Measurements from ENCODE around the gene ERGIC1.

Gene ERGIC1

DNA sequence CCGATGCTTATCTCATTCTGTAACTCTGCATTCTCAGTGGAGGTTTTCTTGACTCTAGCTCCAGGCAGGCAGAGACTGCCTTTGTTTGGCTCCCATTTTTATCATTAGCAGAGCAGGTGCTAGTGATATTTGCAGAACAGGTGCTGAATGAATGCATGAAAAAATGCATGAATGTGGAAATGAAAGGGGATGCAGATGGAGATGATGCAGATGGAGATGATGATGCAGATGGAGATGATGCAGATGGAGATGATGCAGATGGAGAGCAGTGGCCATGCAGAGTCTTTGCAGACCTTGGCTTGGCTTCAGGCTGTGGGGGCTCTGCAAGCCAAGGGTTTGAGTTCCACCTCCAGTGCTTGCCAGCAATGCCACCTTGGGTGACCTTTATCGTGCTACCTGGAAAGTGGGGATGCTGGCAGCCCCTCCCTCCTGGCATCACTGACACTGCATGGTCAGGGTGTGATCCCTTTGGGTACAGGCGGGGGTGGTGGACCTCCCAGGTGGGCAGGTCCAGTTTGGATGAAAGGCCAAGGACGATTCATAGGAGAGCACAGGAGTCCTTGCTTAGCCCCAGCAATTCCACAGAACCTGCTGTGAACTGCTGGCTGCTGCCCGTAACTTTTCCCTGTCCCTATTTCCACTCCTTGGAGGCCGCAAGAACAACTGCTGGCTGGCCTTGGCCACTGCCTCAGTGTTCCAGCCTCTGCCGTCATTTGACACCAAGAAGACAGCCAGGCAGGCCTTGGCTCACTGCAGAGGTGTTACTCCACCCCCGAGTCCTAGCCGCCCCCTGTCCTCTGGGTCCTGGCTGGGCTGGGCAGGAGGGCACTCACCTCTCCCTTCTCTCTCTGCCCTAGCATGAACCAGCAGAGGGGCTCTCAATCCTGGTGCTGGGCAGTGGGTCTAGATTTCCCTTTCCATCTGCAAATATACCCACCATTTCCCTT is 33.0 kb downstream of the ERGIC1 start:
- DNase-seq (ENCODE audit: low read depth), result no peak

DNA sequence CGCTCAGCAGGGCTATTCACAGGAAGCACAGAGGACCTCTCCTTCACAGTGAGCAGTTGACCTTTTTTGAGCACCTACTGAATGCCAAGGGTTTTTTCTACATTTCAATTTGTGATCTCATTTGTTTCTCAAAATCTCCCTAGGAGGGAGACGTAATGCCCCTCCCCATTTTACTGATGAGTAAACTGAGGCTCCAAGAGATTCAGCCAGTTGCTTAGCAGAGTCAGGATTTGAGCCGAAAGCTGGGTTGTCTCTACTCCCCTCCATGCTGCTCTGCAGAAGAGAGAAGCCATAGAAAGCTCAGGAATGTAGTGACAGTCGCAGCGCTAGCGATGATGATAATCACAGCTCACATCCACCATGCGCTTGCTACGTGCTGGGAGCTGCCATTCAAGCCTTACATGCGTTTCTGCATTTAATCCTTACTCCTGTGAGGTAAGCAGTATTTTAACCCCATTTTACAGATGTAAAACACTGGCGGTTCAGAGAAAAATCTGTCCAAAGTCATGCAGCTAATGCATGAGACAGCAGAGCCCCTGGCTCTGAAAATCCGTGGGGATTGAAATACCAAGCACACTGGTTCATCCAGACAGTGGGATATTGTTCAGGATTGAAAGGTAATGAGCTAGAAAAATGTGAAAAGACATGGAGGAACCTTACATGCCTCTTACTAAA is 33.8 kb downstream of the ERGIC1 start:
- no peak for DNase-seq (ENCODE audit: low read depth)

DNA sequence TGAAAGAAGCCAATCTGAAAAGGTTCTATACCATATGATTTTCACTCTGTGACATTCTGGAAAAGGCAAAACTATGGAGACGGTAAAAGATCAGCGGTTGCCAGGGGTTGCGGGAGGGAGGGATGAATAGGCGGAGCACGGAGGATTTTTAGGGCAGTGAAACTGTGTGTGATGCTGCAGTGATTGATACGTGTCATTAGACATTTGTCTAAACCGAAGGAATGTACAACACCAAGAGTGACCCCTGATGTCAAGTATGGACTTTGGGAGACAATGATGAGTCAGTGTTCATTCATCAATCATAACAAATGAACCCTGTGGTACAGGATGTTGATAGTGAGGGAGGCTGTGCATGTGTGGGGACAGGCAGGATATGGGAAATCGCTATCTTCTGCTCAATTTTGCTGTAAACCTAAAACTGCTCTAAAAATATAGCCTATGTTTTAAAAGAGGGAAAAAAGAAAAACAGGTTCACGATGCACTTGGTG is 34.4 kb downstream of the ERGIC1 start:
- peak; percentile 87 for DNase-seq (ENCODE audit: low read depth)

DNA sequence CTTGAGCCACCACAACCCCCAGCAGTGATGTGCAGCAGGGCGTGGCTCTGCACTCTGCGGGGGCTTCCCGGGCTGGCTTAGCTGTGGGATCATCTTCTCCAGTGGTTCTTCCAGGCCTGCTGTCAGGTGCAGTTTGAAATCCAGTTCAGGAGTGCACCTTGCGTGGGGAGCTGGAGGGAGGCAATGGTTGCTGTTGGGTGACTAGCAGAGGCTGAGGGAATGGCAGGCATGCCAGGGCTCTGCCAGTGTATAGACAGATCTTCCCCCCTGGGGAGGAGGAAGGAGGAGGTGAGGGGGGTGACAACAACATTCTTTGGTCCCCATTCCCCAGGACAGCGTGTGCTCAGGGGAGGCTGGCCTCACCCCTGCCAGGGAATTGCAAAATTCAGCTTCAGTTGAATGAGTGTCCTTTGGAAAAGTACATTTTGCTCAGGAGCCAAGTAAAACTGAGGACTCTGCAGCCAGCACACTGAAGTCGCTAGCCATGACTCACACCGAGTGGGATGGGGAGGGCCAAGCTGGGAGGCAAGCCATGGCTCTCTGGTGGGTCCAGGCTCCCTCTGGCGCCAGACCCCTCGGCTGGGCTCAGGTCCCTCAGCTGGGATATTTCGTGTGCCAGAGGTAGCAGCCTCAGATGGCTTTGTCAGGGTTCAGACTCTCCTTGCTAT is 35.0 kb downstream of the ERGIC1 start:
- peak; percentile 97 for DNase-seq (ENCODE audit: low read depth)

DNA sequence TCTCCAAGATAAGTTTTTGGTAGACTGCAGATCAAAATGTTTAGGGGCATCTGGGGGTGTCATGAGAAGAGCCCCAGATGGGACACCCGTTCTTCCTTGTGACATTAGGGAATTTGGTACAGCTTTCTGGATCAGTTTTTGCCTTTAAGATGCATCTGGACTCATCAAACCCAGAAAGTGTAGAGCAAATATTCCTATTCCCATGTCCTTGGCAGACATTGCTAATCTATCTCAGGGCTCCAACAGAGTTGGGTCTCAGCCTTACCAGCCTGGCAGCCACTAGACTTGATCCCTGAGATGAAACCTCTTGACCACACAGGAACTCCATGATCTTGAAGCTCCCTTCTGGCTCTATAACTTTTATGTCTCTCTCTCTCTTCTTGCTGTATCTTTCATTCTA is 35.6 kb downstream of the ERGIC1 start:
- DNase-seq (ENCODE audit: low read depth), result no peak

DNA sequence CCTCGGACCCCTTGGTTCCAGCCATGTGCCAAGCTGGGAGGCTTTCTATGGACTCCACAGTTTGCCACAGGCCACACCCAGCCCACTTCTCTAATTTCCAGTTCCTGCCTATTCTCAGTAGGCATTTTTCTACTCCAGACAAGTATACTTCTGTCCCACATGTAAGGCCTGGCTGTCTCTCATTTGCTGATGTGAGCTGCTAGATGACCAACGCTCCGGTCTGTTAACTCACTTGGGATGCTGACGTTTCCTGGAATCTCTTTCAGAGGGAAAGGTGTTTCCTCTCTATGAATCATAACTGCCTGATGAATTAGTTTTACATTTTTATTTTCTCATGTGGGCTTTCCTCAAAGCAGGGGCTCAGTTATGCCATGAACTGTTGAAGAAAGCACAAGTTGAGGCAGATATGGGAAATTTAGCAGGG is 36.3 kb downstream of the ERGIC1 start:
- DNase-seq (ENCODE audit: low read depth), result peak; percentile 94

DNA sequence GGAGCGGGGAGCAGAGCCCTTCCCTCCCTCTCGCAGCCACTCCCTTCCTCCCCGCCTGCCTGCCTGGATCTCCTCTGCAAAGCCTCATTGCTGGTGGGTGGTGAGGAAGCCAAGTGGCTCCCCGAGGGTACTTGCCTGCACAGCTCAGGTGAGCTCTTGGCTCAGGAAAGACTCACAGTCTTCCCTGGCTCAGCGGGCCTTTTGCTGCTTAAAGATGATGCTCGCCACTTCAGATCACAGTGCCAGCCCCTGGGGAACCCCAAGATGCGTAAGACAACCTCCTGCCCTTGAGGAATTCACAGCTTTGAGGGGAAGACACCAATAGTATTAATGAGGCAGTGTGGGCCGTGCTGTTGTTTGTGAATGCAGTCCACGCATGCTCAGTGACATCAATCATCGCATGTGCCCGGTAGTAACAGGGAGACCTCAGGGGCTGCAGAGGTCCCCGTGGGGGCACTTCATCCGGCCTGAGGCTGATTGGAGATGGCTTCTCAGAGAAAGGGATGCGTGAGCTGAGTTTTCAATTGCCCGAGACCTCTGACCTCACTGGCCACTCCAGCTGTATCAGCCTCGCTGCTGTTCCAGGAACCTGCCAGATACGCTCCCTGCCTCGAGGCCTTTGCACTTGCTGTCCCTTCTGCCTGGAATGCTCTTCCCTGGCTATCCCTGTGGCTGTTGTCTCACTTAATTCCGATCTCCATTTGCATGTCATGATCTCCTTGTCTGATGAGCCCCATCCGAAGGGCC is 36.8 kb downstream of the ERGIC1 start:
- peak; percentile 53 for DNase-seq (ENCODE audit: low read depth)

DNA sequence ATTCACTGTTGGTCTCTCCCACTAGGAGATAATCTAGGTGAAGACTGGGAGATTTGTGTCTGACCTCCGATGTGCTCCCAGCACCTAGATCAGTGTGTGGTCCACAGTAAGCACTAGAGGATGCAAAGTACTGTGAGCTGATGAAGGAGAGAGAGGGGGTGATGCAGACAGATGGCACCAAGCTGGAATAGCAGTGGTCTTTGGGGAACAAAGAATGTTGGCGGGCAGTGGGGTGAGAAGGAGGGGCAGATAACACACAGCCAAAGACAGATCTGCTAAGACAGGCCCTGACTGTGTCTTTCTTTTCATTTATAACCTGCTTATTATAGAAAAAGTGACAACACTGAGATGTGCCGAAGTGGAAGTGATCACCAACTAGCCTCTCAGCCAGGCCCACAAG is 37.5 kb downstream of the ERGIC1 start:
- DNase-seq (ENCODE audit: low read depth), result no peak

DNA sequence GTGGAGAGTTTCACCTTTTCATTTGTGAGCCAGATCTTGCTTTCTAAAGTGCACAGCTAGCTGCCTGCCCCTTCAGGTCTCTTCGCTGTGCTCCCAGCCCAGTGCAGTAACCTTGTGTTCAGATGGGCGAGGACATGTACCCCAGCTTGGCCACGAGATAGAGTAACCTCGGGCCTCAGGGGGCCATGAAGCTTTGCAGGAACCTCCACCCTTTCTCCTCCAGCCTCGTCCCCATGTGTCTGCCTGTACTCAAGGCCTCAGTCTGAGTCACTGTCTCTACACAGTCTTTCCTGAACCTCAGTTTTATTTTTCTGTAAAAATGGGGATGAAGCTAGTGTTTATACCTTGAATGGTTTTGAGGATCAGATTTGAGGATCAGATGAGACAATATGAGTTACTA is 37.9 kb downstream of the ERGIC1 start:
- peak; percentile 47 for DNase-seq (ENCODE audit: low read depth)

DNA sequence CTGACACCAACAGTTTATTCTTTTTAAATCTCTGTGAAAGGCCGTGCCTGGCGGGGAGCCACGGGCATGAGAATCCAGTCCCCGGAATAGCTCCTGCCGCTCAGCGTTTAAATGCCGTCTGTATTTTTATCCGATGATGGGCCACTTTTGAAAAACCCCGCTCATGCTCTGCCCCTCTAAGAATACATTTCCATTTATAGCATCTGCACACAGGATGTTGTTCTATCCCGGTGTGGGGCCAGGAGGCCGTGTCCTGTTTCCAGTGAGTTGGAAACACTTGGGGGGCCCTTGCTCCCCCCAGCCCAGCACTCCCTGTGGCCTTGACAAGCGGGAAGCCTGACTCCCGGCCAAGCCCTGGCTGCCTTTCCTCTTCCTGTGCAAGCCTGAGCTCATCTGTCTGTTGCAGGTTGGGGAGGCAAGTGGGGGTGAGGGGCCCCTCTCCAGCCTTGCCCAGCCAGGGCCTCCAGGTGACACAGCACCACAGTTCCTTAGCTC is 39.0 kb downstream of the ERGIC1 start:
- peak; percentile 88 for DNase-seq (ENCODE audit: low read depth)

DNA sequence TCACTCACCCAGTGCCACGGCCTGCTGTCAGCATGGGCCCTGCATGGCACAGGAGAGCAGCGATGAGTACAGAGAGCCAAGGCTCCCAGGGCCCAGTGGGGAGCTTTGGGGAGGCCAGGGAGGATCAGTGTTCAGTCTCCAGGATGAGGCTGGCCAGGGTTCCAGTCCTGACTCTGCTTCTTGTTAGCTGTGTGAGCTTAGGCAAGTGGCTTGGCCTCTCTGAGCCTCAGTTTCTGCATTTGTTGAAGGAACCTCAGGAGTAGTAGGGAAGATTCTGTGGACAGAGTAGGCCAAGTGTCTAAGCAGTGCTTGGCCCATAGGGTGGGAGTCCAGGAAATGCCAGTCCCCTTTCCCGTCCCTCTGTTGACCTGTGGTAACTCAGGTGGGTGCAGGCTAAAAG is 39.5 kb downstream of the ERGIC1 start:
- no peak for DNase-seq (ENCODE audit: low read depth)

DNA sequence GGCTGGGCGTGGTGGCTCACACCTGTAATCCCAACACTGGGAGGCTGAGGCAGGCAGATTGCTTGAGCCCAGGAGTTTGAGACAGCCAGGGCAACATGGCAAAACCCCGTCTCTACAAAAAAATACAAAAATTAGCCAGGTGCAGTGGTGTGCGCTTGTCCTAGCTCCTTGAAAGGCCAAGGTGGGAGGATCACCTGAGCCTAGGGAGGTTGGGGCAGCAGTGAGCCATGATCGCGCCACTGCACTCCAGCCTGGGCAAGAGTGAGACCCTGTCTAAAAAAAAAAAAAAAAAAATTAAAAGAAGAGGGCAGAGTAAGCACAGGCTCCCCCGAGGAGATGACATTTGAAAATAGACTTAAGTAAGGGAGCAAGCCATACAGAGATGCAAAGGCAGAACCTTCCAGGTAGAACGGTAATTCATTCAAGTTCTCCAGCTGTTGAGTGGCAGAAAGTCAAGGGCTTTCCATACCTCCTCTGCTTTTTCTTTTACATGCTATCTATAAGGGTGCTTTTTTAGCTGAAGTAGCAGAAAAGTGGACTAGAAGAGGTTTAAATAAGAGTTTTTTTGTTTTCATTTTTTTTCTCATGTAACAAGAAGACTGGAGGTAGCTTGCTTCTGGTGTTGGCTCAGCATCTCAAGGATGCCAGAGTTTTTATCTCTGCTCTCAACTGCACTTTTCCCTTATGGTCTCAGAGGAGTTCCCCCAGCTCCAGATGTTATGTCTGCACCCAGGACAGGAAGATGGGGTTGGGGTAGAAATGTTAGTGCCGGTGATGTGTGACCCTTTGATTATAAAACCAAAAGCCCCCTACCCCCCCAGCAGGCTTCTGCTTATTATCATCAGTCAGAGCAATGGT is 40.8 kb downstream of the ERGIC1 start:
- DNase-seq (ENCODE audit: low read depth), result no peak

DNA sequence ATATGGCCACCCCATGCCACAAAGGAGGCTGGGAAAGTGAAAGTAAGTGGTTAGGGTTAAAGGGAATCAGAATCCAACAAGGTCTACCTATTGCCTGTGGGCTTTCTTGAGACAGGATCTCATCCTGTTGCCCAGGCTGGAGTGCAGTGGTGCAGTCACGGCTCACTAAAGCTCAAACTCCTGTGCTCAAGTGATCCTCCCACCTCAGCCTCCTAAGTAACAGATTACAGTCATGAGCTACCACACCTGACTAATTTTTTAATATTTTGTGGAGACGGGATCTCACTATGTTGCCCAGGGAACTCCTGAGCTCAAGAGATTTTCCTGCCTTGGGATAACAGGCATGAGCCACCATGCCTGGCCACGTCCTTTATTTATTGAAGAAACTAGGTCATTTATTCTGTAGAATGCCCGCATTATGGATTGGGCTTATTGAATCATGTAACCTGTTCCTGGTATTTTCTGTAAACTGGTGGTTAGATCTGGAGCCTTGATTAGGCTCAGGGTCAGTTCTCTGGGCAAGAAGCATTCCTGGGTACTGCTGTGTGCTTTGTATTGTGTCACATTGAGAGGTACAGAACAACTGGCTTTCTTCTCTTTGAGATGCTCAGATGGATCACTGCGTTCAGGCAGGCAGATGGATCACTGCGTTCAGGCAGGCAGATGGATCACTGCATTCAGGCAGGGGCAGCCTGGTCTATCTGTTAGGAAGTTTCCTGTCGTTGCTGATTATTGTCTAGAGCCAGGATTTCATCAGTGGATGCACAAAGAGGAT is 41.6 kb downstream of the ERGIC1 start:
- DNase-seq (ENCODE audit: low read depth), result peak; percentile 56

DNA sequence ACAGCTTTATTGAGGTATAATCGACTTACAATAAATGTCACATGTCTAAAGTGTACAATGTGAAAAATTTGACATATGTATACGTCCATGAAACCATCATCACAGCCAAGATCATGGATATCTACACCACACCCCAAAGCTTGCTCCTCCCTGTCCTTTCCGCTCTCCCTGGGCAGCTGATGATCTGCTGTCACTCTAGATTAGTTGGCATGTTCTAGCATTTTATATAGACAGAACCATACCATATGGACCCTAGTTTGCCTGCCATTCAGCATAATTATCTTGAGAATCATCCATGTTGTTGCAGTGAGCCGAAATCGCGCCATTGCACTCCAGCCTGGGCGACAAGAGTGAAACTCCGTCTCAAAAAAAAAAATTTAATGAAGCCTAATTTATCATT is 42.5 kb downstream of the ERGIC1 start:
- DNase-seq (ENCODE audit: low read depth), result no peak

DNA sequence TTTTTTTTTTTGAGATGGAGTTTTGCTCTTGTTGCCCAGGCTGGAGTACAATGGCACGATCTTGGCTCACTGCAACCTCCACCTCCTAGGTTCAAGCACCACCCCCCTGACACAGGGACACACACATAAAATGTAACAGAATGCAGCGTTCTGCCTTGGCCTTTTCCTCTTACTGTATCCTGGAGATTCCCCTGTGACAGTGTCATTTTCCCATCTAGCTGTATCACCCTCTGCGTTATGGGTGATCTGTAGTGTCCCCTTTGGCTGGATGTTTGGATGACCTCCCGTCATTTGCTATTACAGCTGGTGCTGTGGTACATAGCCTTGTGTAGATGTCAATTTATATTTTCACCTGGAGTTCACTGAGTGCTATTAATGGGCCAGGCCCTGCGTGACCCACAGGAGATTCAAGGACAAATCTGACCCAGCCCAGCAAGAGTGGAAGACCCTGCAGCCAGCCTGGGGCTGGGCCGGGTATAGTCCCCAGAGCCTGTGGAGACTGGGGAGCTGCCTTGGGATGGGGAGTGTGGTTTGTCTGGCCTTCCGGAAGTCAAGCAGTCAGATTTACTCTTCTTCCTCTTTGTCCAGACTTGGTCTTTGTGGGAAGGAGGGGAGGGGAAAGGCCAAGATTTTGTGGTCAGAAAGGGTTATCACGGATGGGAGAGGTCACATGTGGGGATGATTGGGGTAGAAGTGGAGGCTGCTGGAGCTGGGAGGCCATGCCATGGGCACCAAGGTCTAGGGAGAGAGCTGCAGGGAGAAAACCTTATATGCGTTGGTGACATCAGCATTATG is 43.6 kb downstream of the ERGIC1 start:
- DNase-seq (ENCODE audit: low read depth), result no peak

DNA sequence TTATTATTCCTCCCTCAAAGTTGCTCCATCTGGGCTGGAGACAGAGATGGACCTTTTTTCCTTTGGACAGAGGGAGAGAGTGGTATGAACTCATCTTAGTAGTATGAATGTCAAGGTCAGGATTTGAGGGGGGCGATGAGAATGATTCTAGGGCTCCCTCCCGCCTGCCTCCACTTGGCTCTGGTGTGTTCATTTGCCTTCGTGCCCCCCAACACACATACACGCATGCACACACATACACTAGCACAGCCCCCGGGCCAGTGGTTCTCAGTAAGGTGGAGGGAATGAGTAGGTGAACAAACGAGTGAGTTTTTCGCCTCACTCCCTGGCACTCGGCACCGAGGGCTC is 44.5 kb downstream of the ERGIC1 start:
- DNase-seq (ENCODE audit: low read depth), result no peak

DNA sequence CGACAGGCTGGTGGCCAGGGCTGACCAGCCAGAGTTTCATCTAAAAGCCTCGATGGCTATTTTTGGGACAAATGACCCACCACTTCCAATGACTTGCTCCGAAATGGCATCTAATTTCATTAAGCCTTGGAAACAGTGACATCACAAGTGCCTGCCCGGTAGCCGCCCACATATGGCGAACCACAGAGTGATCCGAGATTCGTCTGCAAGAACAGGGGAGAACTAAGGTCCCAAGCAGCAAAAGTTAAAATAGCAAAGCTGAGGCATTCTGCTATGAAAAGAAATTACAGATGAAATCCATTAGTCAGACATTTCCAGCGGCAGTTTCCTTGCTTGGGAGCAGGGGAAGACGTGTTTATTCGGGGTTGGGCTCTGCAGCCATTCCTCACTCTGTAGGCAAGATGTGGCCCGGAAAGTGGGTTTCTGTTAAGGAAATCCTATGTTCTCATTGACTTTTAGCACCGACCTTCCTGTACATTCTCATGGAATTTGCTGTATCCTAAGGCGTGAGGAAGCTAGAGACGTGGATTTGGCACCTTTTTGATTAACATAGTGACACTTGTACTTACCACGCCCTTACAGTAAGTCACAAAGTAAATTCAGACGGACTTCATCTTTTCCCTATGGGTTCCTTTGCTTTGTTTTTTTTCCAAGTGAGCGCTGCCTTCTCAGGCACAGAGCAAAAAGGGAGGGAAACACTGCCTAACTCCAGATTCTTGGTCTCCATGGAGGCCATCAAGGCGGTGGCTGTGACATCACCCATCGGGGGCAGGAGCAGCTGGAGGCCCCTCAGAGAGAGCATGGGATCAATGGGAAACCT is 45.1 kb downstream of the ERGIC1 start:
- DNase-seq (ENCODE audit: low read depth), result peak; percentile 87

DNA sequence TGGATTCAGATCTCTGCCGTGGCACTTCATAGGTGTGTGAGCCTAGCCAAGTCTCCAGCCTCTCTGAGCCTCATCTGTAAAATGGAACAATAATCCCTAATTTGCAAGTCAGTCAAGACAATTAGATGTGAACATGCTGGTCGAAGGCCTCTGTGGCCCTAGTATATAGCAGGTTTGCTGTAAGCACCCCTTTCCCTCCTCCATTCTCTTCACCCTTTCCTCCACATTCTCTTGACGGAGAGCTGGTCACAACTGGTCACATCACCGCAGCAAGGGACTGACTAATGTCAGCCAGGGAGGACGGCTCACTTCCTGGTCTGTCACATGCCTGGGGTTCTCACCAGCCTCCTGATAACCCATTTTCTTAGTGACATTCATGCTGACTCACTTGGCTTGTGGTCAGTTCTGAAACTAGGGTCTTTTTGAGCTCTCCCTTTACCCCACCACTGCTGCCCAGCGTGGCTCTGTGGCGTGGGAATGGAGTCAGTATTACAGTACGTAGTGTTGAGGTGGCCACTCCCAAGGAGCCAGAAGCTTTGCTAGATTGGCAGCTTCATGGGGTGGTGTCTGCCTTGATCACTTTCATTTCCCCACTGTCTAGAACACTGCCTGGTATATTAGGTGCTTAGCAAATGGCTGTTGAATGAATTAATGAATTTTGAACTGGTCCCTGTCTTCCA is 47.8 kb downstream of the ERGIC1 start:
- peak; percentile 89 for DNase-seq (ENCODE audit: low read depth)
